Ascending aorta (tissue), 2 donors: ENCODE results near the gene MAGI3. TPM values are rescaled to one million over a fixed set of nuclear protein-coding genes. Genes with fewer than 3 reads are reported as not detected.

ENCODE experiments used
- DNase-seq, 2 donors: peaks; one replicate each; pipeline ENCODE4 v3.0.0-alpha.2; 2019; ENCODE audit warnings: low spot score in 2 of 2
- H3K27ac ChIP-seq, 2 donors: fragments of 200-600 bp; sonication (generic); one replicate each; pipeline ENCODE4 v1.5.1; 2016 to 2017; ENCODE audit warnings: mild to moderate bottlenecking in 1 of 2
- H3K27me3 ChIP-seq: fragments of 200-600 bp; sonication (generic); one replicate; pipeline ENCODE4 v1.5.1; 2017
- H3K36me3 ChIP-seq, 2 donors: fragments of 200-600 bp; sonication (generic); one replicate each; pipeline ENCODE4 v1.5.1; 2016
- H3K4me1 ChIP-seq, 2 donors: fragments of 200-600 bp; sonication (generic); one replicate each; pipeline ENCODE4 v1.5.1; 2016 to 2017; ENCODE audit warnings: mild to moderate bottlenecking in 1 of 2
- H3K4me3 ChIP-seq, 2 donors: fragments of 200-600 bp; sonication (generic); one replicate each; pipeline ENCODE4 v1.5.1; 2016 to 2017; ENCODE audit warnings: mild to moderate bottlenecking in 1 of 2
- H3K9me3 ChIP-seq, 2 donors: fragments of 200-600 bp; sonication (generic); one replicate each; pipeline ENCODE4 v1.5.1; 2016
- intact Hi-C: fragments of 100-400 bp; cut with DNase I; formaldehyde crosslinking; loops from one replicate; pipeline ENCODE4 v1.15.1; 2023
- total RNA-seq: library from RNA; depleted of rRNA; stranded (reverse); fragments of >200 nt; gene quantifications from one replicate; pipeline ENCODE4 v1.1.0, GENCODE V29; 2016
- TF ChIP-seq, protein P1 (sequence below), 3 experiments: fragments of 200-600 bp in 2 of 3; fragments of 450-650 bp in 1 of 3; sonication (generic) in 2 of 3; IDR thresholded peaks; one replicate each; pipeline ENCODE4 v1.5.1; 2016 to 2019; ENCODE audit warnings: antibody characterized with exemption in 3 of 3, mild to moderate bottlenecking in 1 of 3, moderate library complexity in 1 of 3

The MAGI3 gene
- total RNA-seq, 1 donor from 2014 or later, result 14.9 TPM

DNA sequence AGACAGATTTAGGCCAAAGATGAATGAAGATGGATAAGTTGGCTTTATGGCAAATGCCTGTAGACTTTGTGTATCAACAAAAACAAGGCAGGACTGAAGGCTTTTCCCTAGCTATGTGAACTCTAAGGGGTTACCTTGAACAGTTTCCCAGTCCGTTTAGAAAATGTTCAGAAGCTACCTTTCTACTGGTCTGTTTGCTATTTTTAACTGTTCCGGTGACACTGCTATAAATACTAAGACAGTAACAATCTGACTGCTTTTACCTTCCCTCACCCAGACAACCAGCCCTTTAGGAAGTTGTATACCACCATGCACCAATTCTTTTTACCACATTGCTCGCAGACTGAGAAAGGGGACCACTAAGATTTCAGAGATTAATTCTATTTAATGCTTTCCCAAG, 266.8 kb downstream of the MAGI3 start:
- Histone ChIP-seq H3K36me3 (no peaks in the 10 kb centered on the region), H3K4me3 (no peak overlapping the region), H3K4me1 (no peaks in the 10 kb centered on the region), H3K27ac (no peak overlapping the region), H3K9me3 (no peaks in the 10 kb centered on the region), H3K27me3 (no peaks in the 10 kb centered on the region)
- intact Hi-C loops, result no loop called here
- TF ChIP-seq, protein P1, sequence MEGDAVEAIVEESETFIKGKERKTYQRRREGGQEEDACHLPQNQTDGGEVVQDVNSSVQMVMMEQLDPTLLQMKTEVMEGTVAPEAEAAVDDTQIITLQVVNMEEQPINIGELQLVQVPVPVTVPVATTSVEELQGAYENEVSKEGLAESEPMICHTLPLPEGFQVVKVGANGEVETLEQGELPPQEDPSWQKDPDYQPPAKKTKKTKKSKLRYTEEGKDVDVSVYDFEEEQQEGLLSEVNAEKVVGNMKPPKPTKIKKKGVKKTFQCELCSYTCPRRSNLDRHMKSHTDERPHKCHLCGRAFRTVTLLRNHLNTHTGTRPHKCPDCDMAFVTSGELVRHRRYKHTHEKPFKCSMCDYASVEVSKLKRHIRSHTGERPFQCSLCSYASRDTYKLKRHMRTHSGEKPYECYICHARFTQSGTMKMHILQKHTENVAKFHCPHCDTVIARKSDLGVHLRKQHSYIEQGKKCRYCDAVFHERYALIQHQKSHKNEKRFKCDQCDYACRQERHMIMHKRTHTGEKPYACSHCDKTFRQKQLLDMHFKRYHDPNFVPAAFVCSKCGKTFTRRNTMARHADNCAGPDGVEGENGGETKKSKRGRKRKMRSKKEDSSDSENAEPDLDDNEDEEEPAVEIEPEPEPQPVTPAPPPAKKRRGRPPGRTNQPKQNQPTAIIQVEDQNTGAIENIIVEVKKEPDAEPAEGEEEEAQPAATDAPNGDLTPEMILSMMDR (IDR thresholded peaks at IDR 0.05), result no peak
- DNase-seq, result no peak

DNA sequence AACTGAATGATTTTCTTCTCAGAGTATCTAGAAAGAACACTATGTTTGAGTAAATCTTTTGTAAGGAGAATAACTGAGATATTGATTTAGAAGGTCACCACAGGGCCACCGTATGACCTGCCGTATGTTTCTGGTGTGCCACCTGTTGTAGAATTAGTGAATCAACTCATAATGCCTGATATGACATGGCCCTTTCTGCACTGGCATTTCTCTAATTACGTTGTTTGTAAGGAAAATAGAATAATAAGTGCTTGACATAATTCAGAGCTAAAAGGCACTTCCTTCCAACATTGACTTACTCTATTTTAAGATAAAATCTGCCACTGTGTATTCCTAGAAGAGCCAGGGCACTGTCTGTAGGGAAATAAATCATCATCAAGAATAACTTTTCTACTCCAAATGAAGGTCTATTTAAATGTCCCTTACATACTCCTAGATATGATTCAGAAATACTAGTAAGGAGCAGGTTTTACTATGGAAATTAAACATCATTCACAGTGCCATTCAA, 267.3 kb downstream of the MAGI3 start:
- Histone ChIP-seq H3K27me3 (no peaks in the 10 kb centered on the region), H3K27ac (no peak overlapping the region), H3K36me3 (no peaks in the 10 kb centered on the region), H3K4me1 (no peaks in the 10 kb centered on the region), H3K4me3 (no peak overlapping the region), H3K9me3 (no peaks in the 10 kb centered on the region)
- intact Hi-C loops, result no loop called here
- no peak for DNase-seq
- TF ChIP-seq, protein P1 (IDR thresholded peaks at IDR 0.05), result no peak

DNA sequence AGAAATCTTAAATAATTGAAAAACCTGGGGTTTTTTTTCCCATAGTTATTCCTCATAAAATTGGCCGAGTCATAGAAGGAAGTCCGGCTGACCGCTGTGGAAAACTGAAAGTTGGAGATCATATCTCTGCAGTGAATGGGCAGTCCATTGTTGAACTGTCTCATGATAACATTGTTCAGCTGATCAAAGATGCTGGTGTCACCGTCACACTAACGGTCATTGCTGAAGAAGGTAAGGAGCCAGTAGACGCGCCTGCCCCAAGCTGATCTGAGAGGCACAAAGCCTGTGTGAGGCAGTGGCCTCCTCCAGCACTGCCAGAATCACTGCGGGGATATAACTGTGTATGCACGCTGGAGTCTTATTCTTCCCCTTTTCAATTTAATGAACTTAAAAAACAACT, 268.7 kb downstream of the MAGI3 start:
- Histone ChIP-seq H3K9me3 (no peaks in the 10 kb centered on the region), H3K27ac (no peak overlapping the region), H3K36me3 (no peaks in the 10 kb centered on the region), H3K27me3 (no peaks in the 10 kb centered on the region), H3K4me3 (no peak overlapping the region), H3K4me1 (no peaks in the 10 kb centered on the region)
- DNase-seq, result no peak
- TF ChIP-seq, protein P1 (IDR thresholded peaks at IDR 0.05), result no peak
- intact Hi-C loops, result no loop called here

DNA sequence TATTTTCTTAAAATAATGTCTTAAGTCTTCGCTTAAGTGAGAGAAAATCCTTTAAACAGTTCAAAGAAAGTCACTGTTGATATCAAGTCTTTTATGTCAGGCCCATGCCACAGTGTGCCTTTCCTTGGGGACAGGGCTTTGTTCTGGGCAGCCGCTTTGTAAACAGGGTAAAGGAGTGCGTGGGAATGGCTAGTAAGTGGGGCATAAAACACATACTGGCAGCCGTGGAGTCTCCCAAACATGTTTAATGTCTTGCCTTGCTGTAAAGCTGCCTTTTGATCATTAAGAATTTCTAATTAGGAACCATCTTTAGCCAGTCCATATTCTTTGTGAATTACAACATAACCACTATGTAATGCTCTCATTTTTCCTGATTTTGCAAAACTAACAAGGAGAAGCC, 269.2 kb downstream of the MAGI3 start:
- TF ChIP-seq, protein P1 (IDR thresholded peaks at IDR 0.05), result no peak
- no peaks in the 10 kb centered on the region for H3K4me1 ChIP-seq
- no peak overlapping the region for H3K27ac ChIP-seq
- H3K9me3 ChIP-seq, result no peaks in the 10 kb centered on the region
- H3K4me3 ChIP-seq, result no peak overlapping the region
- no peaks in the 10 kb centered on the region for H3K36me3 ChIP-seq
- no peak for DNase-seq
- intact Hi-C loops, result no loop called here
- no peaks in the 10 kb centered on the region for H3K27me3 ChIP-seq

DNA sequence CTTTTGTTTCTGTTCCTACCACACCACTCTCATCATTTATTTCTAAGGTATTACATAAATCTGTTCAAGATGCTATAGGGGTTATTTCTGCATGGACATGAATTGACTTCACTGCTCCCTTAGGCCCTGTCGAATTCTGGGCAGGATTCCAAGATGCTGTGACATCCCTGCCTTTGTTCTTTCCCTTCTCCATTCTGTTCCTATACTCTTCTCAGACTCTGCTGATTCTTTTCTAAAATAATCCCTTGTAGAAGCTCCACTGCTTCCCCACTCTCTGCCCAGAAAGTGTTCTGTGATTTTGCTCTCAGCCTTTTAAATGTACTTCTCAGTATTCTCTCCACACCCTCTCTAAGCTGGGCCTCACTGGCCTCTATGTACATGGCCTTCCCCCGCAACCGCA, 269.8 kb downstream of the MAGI3 start:
- TF ChIP-seq, protein P1 (IDR thresholded peaks at IDR 0.05), result no peak
- H3K4me3 ChIP-seq, result no peak overlapping the region
- DNase-seq, result no peak
- H3K27ac ChIP-seq, result no peak overlapping the region
- H3K27me3 ChIP-seq, result no peaks in the 10 kb centered on the region
- H3K4me1 ChIP-seq, result no peaks in the 10 kb centered on the region
- H3K36me3 ChIP-seq, result no peaks in the 10 kb centered on the region
- H3K9me3 ChIP-seq, result no peaks in the 10 kb centered on the region
- intact Hi-C loops, result no loop called here

DNA sequence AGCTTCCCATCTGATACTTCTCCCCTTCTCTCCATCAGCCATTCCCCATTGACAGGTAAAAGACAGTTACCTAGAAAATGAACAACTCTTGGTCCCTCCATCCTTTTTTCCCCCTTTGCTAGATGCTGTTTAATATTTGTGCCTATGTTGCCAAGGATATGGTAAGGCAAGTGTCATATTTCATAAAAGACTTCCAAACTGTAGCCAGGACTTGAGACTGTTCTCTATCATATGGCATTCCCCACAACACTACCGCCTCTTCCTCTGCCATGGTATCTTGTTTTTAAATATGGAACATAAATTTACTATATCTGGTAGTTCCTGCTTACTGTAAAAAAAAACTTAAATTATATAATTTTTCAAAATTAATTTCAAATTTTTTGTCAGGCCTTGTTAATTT, 271.8 kb downstream of the MAGI3 start:
- intact Hi-C loops, result no loop called here
- TF ChIP-seq, protein P1 (IDR thresholded peaks at IDR 0.05), result no peak
- Histone ChIP-seq H3K27ac (no peak overlapping the region), H3K9me3 (no peaks in the 10 kb centered on the region), H3K4me1 (no peaks in the 10 kb centered on the region), H3K36me3 (peaks cover 0 to 4% of the 10 kb centered on the region in 2 donors), H3K4me3 (no peak overlapping the region), H3K27me3 (no peaks in the 10 kb centered on the region)
- no peak for DNase-seq
